Tibial nerve (tissue), 4 donors: ENCODE results near the gene KPNA3. TPM values are rescaled to one million over a fixed set of nuclear protein-coding genes. Genes with fewer than 3 reads are reported as not detected.

Experiments
- DNase-seq, 2 donors: peaks; one replicate each; pipeline ENCODE4 v3.0.0-alpha.2; 2019; ENCODE audit warnings: low spot score in 2 of 2
- H3K27ac ChIP-seq, 4 donors: fragments of 200-600 bp; sonication (generic) in 3 of 4; one replicate each; pipeline ENCODE4 v1.5.1; 2017 to 2019; ENCODE audit warnings: mild to moderate bottlenecking in 1 of 4
- H3K27me3 ChIP-seq, 2 donors: fragments of 200-600 bp; sonication (generic) in 1 of 2; one replicate each; pipeline versions ENCODE4 v1.5.1 to v1.6.0; 2017 to 2019
- H3K36me3 ChIP-seq, 3 donors: fragments of 200-600 bp; sonication (generic); one replicate each; pipeline ENCODE4 v1.5.1; 2018 to 2019
- H3K4me1 ChIP-seq, 4 donors: fragments of 200-600 bp; sonication (generic) in 3 of 4; one replicate each; pipeline ENCODE4 v1.5.1; 2017 to 2019
- H3K4me3 ChIP-seq, 4 donors: fragments of 200-600 bp; sonication (generic) in 3 of 4; one replicate each; pipeline ENCODE4 v1.5.1; 2017 to 2019; ENCODE audit warnings: mild to moderate bottlenecking in 1 of 4, moderate library complexity in 1 of 4
- H3K9me3 ChIP-seq, 4 donors: fragments of 200-600 bp; sonication (generic) in 3 of 4; one replicate each; pipeline ENCODE4 v1.5.1; 2017 to 2019
- EP300 ChIP-seq, 2 donors: sonication (generic); formaldehyde crosslinking; IDR thresholded peaks; one replicate each; pipeline ENCODE4 v1.6.1; 2017; ENCODE audit warnings: antibody characterized with exemption in 2 of 2, mild to moderate bottlenecking in 1 of 2
- POLR2A ChIP-seq, 2 donors: fragments of 450-650 bp; IDR thresholded peaks; one replicate each; pipeline ENCODE4 v1.6.1; 2017; ENCODE audit warnings: antibody characterized with exemption in 2 of 2, mild to moderate bottlenecking in 2 of 2, moderate library complexity in 2 of 2
- WGBS, 2 donors: methylation state at CpG; one replicate each; pipeline ENCODE4 v1.1.5; 2018; 5-methylcytosine and 5-hydroxymethylcytosine counted together
- total RNA-seq, 4 donors: library from RNA; depleted of rRNA; stranded (reverse); fragments of >200 nt; gene quantifications; one replicate each; pipeline ENCODE4 v1.1.0, GENCODE V29; 2016
- TF ChIP-seq, protein P1 (sequence below), 5 experiments: fragments of 200-600 bp in 3 of 5; fragments of 450-650 bp in 2 of 5; sonication (generic) in 3 of 5; IDR thresholded peaks; one replicate each; pipeline ENCODE4 v1.5.1; 2016 to 2019; ENCODE audit warnings: antibody characterized with exemption in 5 of 5, mild to moderate bottlenecking in 3 of 5, moderate library complexity in 2 of 5

The KPNA3 gene
- total RNA-seq, 4 donors from 2014 or later = 19.8 to 29.9 (median 23.2) TPM

- DNase-seq = no peak
- Histone ChIP-seq H3K4me3 (no peak overlapping the region), H3K36me3 (no peaks in the 10 kb centered on the region), H3K27ac (no peak overlapping the region), H3K9me3 (no peaks in the 10 kb centered on the region), H3K4me1 (no peaks in the 10 kb centered on the region), H3K27me3 (no peaks in the 10 kb centered on the region)
- 90 to 96% methylated on average over 4 of the region's 4 CpGs for WGBS, 2 donors
- TF ChIP-seq POLR2A (IDR thresholded peaks at IDR 0.05) (no peak), EP300 (IDR thresholded peaks at IDR 0.05) (no peak)
- TF ChIP-seq, protein P1, sequence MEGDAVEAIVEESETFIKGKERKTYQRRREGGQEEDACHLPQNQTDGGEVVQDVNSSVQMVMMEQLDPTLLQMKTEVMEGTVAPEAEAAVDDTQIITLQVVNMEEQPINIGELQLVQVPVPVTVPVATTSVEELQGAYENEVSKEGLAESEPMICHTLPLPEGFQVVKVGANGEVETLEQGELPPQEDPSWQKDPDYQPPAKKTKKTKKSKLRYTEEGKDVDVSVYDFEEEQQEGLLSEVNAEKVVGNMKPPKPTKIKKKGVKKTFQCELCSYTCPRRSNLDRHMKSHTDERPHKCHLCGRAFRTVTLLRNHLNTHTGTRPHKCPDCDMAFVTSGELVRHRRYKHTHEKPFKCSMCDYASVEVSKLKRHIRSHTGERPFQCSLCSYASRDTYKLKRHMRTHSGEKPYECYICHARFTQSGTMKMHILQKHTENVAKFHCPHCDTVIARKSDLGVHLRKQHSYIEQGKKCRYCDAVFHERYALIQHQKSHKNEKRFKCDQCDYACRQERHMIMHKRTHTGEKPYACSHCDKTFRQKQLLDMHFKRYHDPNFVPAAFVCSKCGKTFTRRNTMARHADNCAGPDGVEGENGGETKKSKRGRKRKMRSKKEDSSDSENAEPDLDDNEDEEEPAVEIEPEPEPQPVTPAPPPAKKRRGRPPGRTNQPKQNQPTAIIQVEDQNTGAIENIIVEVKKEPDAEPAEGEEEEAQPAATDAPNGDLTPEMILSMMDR (IDR thresholded peaks at IDR 0.05) = no peak
Observed at GRCh38 chr13:49838989-49839388, 46.5 kb upstream of the KPNA3 start.

DNA sequence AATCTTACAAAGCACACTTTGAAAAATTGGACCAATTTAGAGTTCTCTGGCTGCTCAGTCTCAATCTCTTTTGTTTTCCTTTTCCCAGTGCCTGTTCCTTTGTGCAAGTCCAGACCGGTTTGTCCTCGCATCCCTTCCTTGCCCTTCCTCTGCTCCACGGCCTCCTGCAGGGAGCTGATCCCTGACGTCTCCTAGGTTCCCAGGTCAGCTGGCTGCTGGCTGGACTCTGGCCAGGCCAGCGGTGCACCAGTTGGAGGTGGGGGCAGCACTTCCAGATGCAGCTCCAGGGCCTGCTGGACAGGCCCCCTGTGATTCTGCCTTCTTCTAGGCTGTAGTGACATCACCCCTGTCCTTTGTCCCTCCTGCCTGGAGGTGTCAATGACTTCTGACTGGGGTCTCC, 44.0 kb upstream of the KPNA3 start:
- H3K36me3 ChIP-seq = no peaks in the 10 kb centered on the region
- H3K4me3 ChIP-seq = no peak overlapping the region
- DNase-seq = no peak
- TF ChIP-seq EP300 (IDR thresholded peaks at IDR 0.05) (no peak), POLR2A (IDR thresholded peaks at IDR 0.05) (no peak)
- TF ChIP-seq, protein P1 (IDR thresholded peaks at IDR 0.05) = no peak
- 30 to 64% methylated on average over 5 of the region's 5 CpGs for WGBS, 2 donors
- no peaks in the 10 kb centered on the region for H3K4me1 ChIP-seq
- H3K9me3 ChIP-seq = no peaks in the 10 kb centered on the region
- no peaks in the 10 kb centered on the region for H3K27me3 ChIP-seq
- H3K27ac ChIP-seq = no peak overlapping the region

DNA sequence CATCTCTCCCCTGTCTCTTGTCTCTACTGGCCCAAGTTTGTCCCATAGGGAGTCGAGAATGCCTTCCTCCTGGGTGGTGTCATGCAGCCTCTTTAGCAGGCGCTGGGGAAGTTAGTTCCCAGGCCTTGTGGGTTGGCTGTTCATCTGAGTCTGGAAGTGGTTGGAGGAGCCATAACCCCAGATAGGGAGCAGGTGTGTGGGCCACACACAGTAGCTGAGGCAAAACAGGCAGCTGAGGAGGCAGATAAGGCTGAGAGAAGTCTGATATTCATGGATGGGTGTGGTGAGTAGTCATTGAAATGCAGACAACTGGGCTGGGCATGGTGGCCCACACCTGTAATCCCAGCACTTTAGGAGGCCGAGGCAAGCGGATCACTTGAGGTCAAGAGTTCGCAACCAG, 40.9 kb upstream of the KPNA3 start:
- Histone ChIP-seq H3K9me3 (peaks cover 0 to 9% (median 0%) of the 10 kb centered on the region in 4 donors), H3K4me3 (no peak overlapping the region), H3K27me3 (no peaks in the 10 kb centered on the region), H3K27ac (no peak overlapping the region), H3K4me1 (no peaks in the 10 kb centered on the region), H3K36me3 (no peaks in the 10 kb centered on the region)
- TF ChIP-seq POLR2A (IDR thresholded peaks at IDR 0.05) (no peak), EP300 (IDR thresholded peaks at IDR 0.05) (no peak)
- TF ChIP-seq, protein P1 (IDR thresholded peaks at IDR 0.05) = no peak
- no peak for DNase-seq
- WGBS, 2 donors = 81 to 87% methylated on average over 4 to 5 of the region's 5 CpGs

DNA sequence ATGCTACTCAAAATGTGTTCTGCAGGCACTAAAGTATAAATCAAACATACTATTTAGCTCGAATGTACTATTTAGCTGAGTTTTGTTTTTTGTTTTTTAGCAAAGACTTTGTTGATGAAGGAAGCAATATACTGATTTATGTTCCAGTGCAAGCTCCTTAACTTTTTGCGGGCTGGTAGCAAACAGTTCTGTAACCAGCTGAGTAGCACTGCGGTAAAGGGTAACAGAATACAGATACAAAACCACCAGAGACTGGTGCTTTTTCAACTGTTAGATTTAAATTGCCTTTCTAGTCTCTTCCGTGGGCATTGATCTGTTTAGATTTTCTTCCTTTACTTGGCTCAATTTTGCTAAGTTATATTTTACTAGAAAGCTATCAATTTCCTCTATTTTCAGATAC, 39.0 kb upstream of the KPNA3 start:
- 40 to 44% methylated on average over 4 of the region's 4 CpGs for WGBS, 2 donors
- H3K4me1 ChIP-seq = peaks cover 0 to 7% (median 0%) of the 10 kb centered on the region in 4 donors
- no peak for DNase-seq
- no peak overlapping the region for H3K27ac ChIP-seq
- no peak for TF ChIP-seq POLR2A (IDR thresholded peaks at IDR 0.05)
- TF ChIP-seq, protein P1 (IDR thresholded peaks at IDR 0.05) = no peak
- TF ChIP-seq EP300 (IDR thresholded peaks at IDR 0.05) = no peak
- no peaks in the 10 kb centered on the region for H3K36me3 ChIP-seq
- H3K9me3 ChIP-seq = peaks cover 0 to 9% (median 0%) of the 10 kb centered on the region in 4 donors
- no peaks in the 10 kb centered on the region for H3K27me3 ChIP-seq
- no peak overlapping the region for H3K4me3 ChIP-seq

DNA sequence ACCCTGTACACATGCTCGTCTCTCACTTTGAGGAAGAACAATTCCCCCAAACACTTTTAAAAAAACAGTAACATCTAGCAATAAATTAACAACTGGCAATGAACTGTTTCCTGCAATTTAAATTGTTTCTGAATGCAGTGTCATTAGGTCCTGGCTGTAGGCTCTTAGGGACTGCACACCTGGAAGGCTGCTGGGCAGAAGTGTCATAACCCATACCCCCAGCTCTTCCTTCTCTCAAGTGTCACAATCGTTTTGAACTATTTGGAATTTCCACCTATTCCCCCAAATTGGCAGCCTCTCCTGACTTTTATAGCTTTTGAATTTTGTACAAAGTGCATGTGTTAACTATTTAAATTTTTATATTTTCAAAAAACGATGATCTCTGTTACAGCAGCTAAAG, 38.2 kb upstream of the KPNA3 start:
- whole genome bisulfite sequencing, 2 donors = 36 to 42% methylated on average over 3 of the region's 3 CpGs
- peaks cover 0 to 9% (median 0%) of the 10 kb centered on the region in 4 donors for H3K9me3 ChIP-seq
- no peaks in the 10 kb centered on the region for H3K36me3 ChIP-seq
- peaks cover 0 to 7% (median 0%) of the 10 kb centered on the region in 4 donors for H3K4me1 ChIP-seq
- TF ChIP-seq, protein P1 (IDR thresholded peaks at IDR 0.05) = no peak
- TF ChIP-seq POLR2A (IDR thresholded peaks at IDR 0.05) = no peak
- TF ChIP-seq EP300 (IDR thresholded peaks at IDR 0.05) = no peak
- no peak overlapping the region for H3K27ac ChIP-seq
- DNase-seq = no peak
- no peaks in the 10 kb centered on the region for H3K27me3 ChIP-seq
- no peak overlapping the region for H3K4me3 ChIP-seq
